HG03439 (cell line): Measurements from ENCODE around the gene MPIG6B.
"Not testable (repeated sequence)": the region's sequence is repeated elsewhere in the genome, so short reads cannot be mapped to it uniquely, and the experiment has no call there.

Experiments used
- ATAC-seq: cut with Tn5 transposase; IDR thresholded peaks from one replicate; pipeline ENCODE4 v1.9.1; 2021; ENCODE audit warnings: mild to moderate bottlenecking, moderate library complexity; ENCODE audit not compliant: unreplicated experiment

Gene MPIG6B

DNA sequence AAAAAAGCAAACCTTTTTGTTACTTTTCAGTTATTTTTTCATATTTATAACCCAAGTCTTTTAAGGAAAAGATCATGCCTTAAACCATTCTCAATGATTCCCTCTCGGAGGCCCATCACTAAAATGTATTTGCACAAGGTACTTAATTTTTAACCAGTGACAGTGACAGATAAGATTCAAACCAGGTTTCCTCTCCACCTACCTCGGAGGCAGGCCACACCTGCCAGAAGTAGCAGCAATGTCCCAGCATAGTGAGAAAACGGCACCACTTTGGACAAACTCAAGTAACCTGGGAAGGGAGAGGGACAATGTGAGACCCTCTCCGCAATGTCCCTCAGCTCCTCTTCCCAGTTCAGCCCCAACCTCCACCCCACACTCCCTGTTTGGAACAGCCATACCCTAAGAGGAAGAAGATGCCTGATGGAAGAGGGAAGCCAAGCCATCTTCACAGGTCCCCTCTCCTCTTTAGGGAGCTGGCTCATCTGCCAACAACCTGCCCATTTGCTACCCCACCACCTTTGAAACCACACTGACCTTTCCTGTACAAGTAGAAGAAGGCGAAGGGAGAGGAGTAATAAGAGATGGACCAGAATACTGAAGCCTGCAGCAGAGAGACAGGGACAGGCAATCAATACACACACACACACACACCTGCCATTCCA lies 22.3 kb upstream of the MPIG6B start:
- ATAC-seq = no peak

DNA sequence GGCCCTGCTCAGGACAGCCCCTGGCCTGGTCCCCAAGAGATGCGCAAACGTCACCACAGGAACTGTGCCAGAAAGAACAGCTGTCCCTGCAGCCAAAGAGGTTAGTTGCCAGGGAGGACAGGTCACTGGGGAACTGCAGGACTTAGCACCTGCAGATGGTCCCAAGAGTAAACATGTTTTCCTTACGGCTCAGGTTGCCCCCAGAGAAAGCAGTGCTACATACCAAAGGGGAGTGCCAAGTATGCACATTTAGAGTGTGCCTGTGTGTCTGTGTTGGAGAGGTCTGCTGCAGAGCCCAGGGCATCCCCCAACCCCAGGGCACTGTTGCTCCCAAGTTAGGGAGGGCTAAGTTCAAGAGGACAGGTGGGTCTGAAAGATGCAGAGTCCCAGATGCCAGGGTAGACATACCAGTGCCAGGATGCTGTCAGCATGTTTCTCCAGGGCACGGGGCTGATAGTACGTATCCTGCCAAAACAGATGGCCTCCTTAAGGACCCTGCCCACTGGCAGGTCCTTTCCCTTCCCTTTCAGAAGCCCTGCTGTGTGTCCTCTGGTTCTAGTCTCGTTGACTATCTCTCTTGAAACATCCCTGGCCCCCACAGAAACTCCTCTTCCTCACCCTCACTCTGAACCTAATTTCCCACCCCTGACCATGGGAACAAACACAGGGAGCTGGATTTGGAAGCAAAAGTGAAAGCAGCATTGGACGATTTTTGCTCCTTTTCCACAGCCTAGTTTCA lies 21.3 kb upstream of the MPIG6B start:
- no peak for ATAC-seq

GRCh38 chr6:31702405-31702818 lies 20.8 kb upstream of the MPIG6B start:
- ATAC-seq = no peak

DNA sequence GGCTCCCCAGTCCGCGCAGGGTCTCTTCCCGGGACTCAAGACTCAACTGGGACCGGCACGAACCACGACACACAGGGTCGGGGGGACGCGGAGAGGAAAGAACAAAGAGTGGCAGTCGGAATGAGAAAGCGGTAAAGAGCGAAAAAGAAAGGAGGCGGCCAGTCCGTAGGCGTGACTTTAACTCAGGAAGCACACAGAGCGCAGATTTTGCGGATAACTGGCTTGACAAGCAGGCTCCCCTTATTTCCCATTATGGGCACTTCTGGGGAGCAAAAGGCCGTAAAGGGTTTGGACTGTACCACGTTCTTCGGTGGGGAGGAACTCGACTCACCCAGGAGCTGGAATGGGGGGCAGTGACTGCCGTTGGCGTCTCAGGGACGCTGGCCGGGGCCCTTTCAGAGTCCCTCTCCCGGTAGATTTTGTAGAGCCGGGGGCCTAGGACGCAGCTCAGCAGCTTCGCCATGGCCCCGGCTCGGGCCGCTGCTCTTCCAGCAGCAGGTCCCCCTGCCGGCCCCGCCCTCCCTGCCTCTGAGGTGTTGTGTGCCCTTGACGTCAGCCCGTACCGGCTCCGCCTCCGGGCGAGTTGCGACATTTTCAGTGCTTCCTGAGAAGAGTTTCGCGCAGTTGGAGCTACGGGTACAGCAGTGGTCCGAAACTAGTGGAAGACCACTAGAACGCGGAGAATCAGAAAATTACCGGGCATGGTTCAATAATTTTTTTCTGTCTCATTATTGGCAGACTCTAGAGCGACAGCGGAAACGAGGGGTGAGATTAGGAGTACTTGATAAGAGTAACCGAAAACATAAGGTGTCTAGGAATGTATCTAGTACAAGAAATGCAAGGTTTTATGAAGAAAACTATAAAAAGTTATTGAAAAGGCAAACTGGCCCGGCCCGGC lies 20.1 kb upstream of the MPIG6B start, which contains the start of gene ABHD16A:
Gene ABHD16A (minus strand): TSS at position 506 of the 898 bp plus-strand sequence. CDS start 43 bp downstream, at position 463.
- peak; percentile 79 for ATAC-seq

GRCh38 chr6:31705931-31706330 lies 17.2 kb upstream of the MPIG6B start:
- no peak for ATAC-seq

- ATAC-seq = no peak
Measured at GRCh38 chr6:31706599-31706998, 16.6 kb upstream of the MPIG6B start, which contains the start of gene LY6G6F. TSS of gene LY6G6F (plus strand) at chr6:31706866. CDS start at chr6:31706907, 41 bp downstream.

GRCh38 chr6:31707701-31708100 lies 15.5 kb upstream of the MPIG6B start:
- no peak for ATAC-seq

DNA sequence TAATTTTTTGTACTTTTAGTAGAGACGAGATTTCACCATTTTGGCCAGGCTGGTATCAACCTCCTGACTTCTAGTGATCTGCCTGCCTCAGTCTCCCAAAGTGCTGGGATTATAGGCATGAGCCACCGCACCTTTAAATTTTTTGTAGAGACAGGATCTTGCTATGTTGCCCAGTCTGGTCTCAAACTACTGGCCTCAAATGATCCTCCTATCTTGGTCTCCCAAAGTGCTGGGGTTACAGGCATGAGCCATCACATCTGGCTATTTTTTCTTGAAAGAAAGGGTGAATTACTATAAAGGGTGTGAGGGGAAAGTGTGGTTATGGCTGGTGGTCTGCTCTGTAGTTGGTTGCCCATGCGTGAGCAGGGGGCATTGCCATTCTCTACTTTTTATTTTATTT lies 14.9 kb upstream of the MPIG6B start:
- no peak for ATAC-seq

DNA sequence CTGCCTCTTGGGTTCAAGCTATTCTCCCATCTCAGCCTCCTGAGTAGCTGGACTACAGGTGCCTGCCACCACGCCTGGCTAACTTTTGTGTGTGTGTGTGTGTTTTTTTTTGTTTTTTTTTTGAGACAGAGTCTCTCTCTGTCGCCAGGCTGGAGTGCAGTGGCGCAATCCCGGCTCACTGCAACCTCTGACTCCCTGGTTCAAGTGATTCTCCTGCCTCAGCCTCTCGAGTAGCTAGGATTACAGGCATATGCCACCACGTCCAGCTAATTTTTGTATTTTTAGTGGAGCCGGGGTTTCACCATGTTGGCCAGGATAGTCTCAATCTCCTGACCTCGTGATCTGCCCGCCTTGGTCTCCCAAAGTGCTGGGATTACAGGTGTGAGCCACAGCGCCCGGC lies 14.0 kb upstream of the MPIG6B start:
- not testable (repeated sequence) for ATAC-seq

GRCh38 chr6:31710523-31711219 lies 12.5 kb upstream of the MPIG6B start:
- no peak for ATAC-seq

- no peak for ATAC-seq
Measured at GRCh38 chr6:31711233-31711632, 11.9 kb upstream of the MPIG6B start.

GRCh38 chr6:31712296-31712695 lies 10.9 kb upstream of the MPIG6B start:
- ATAC-seq = no peak

- no peak for ATAC-seq
Measured at GRCh38 chr6:31713465-31713864, 9.7 kb upstream of the MPIG6B start.

DNA sequence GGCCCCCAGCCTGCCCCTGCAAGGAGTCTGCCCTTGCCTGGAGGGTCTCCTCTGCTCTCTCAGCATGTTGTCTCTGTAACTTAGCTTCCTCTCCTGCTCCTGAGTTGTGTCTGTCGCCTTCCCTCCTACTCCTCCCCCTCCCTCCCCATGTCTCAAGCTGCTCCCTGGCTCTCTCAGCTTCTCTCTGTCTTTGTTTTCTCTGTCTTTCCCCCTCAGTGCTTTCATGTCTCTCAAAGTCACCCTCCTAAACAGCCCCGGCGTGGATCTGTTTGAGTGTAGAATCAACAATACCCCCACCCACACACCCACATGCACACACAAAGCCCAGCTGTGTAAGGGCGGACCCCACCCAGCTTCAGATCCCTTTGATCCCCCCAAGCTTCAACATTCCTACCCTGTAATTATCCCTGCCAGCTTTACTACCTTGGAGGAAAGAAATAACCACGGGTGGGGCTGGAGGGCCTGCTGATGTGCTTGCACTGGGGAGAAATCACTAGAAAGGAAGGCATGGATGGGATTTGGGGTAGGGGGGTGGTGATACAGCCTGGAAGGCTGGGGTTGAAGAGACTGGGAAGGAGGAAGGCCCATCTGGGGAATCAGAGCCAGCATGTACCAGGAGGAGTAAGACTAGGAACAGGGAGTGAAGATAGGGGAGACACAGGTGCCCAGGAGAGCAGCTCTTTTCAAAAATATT lies 9.0 kb upstream of the MPIG6B start:
- no peak for ATAC-seq

DNA sequence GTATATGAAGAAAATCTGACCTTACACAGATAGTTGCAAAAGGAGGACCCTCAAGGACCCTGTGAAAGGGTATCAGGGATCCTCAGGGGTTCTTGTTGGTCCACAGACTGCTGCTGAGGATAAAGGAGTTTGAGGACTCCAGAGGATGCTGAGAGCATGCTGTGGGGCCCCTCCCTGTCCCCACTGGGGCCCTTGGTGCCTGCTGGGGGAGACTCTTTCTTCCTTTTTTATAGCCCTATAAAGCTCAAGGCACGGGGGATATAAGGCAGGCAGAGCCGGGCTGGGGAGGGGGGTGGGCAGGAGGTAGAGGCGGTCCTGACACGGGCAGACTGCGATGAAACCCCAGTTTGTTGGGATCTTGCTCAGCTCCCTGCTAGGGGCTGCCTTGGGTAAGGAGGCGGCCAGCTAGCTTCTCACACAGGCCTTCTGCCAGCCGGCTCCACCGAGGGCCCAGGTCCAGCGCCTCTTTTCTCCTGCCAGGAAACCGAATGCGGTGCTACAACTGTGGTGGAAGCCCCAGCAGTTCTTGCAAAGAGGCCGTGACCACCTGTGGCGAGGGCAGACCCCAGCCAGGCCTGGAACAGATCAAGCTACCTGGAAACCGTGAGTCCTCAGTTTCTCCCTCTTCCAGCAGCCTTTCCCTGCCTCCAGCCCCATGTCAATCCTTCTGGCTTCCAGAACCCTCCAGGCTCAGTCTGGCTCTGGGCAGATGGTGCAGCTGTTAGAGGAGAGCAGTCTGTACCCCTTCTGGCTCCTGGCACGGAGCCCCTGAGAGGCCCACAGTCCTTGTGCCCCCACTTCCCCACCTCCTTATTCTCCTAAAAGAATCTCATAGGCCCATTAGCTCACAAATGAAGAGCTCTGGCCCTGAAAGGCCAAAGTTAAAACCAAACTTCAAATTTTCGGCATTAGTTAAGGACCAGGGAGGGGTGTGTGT lies 7.9 kb upstream of the MPIG6B start, which contains the start of gene LY6G6D:
Gene LY6G6D (plus strand): TSS at position 327 of the 937 bp plus-strand sequence. CDS start 8 bp downstream, at position 335.
- no peak for ATAC-seq

GRCh38 chr6:31717499-31718222 lies 5.5 kb upstream of the MPIG6B start:
- ATAC-seq = no peak

DNA sequence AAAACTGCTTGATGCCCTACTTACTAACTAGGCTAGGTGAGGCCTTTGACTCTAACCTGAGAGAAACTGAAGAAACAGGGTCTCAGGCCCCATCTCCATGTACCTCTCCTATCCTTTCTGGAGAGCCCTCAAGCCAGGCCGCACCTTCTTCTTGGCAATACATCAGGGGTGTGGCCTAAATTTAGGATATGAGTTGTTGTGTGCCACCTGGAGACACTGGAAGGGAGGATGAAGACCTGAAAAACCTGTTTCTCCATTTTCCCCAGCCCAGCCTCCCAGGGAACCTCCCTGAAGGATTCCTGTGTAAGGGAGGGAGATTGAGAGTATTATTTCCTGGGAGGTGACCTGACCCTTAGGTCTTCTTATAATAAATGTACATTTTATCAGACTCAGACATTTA lies 4.9 kb upstream of the MPIG6B start:
- no peak for ATAC-seq

- no peak for ATAC-seq
Measured at GRCh38 chr6:31719001-31719400, 4.2 kb upstream of the MPIG6B start.
